Omental fat pad (tissue), 4 donors: ENCODE measurements around the gene ROMO1. TPM values are rescaled to one million over a fixed set of nuclear protein-coding genes. Genes with fewer than 3 reads are reported as not detected.
"Not testable (repeated sequence)": the region's sequence is repeated elsewhere in the genome, so short reads cannot be mapped to it uniquely, and the experiment has no call there.

Source experiments
- ATAC-seq: fragments of 150-250 bp; one replicate; pipeline ENCODE4 v1.9.1; 2016; ENCODE audit warnings: mild to moderate bottlenecking, moderate library complexity; ENCODE audit not compliant: low FRiP score
- DNase-seq: peaks from one replicate; pipeline ENCODE4 v3.0.0-alpha.2; 2019; ENCODE audit warnings: low spot score
- CTCF ChIP-seq, 3 donors: fragments of 450-650 bp; IDR thresholded peaks; one replicate each; pipeline ENCODE4 v1.5.1; 2016 to 2017; ENCODE audit warnings: antibody characterized with exemption in 3 of 3, mild to moderate bottlenecking in 3 of 3, moderate library complexity in 2 of 3
- total RNA-seq, 4 donors: library from RNA; depleted of rRNA; stranded (reverse); fragments of >200 nt; gene quantifications; one replicate each; pipeline ENCODE4 v1.1.0, GENCODE V29; 2016

The ROMO1 gene
- total RNA-seq, 4 donors from 2014 or later: 160 to 364 (median 237) TPM

- no peak for TF ChIP-seq CTCF (IDR thresholded peaks at IDR 0.05)
- ATAC-seq (no peak), DNase-seq (no peak)
Measured at GRCh38 chr20:35704514-35705261, 5.5 kb downstream of the ROMO1 start.

GRCh38 chr20:35705894-35706293 lies 6.7 kb downstream of the ROMO1 start:
- ATAC-seq, DNase-seq: not testable (repeated sequence)

- not testable (repeated sequence) for ATAC-seq
Measured at GRCh38 chr20:35706591-35707529, 7.7 kb downstream of the ROMO1 start.

GRCh38 chr20:35708502-35708901 lies 9.3 kb downstream of the ROMO1 start:
- TF ChIP-seq CTCF (IDR thresholded peaks at IDR 0.05): no peak
- ATAC-seq (no peak), DNase-seq (no peak)

More at GRCh38 chr20:35706591-35707529, 7.7 kb downstream of the ROMO1 start:
- not testable (repeated sequence) for DNase-seq

GRCh38 chr20:35709259-35709658 lies 10.1 kb downstream of the ROMO1 start:
- DNase-seq (no peak), ATAC-seq (no peak)
- TF ChIP-seq CTCF (IDR thresholded peaks at IDR 0.05): no peak

GRCh38 chr20:35710039-35710438 lies 10.8 kb downstream of the ROMO1 start:
- no peak for TF ChIP-seq CTCF (IDR thresholded peaks at IDR 0.05)
- ATAC-seq (no peak), DNase-seq (no peak)

GRCh38 chr20:35710884-35711587 lies 11.8 kb downstream of the ROMO1 start:
- TF ChIP-seq CTCF (IDR thresholded peaks at IDR 0.05): no peak
- no peak for ATAC-seq

More at GRCh38 chr20:35710884-35711587, 11.8 kb downstream of the ROMO1 start:
- DNase-seq: no peak
